NB4 (cell line): ENCODE results near the gene CRIM1.

Experiments
- CTCF ChIP-seq: IDR thresholded peaks from one replicate; pipeline ENCODE4 v1.5.1; 2012; ENCODE audit warnings: low read depth, low read length
- MAX ChIP-seq: IDR thresholded peaks from 2 replicates; pipeline ENCODE4 v1.6.1; 2011; ENCODE audit warnings: low read depth, low read length
- POLR2A ChIP-seq: IDR thresholded peaks from 2 replicates; pipeline ENCODE4 v1.6.1; 2011; ENCODE audit warnings: mild to moderate bottlenecking; ENCODE audit not compliant: insufficient read length; ENCODE audit errors: extremely low read depth

GRCh38 chr2:36451512-36451911 is 95.9 kb downstream of the CRIM1 start:
- no peak for TF ChIP-seq POLR2A
- TF ChIP-seq CTCF: no peak
- no peak for TF ChIP-seq MAX
